GM10266 (cell line): Measurements from ENCODE around the gene DPH2.

Experiments used
- DNase-seq: peaks from one replicate; pipeline ENCODE4 v3.0.0; 2012; ENCODE audit errors: extremely low spot score
- CTCF ChIP-seq: IDR thresholded peaks from 2 replicates; pipeline ENCODE4 v1.5.1; 2012; ENCODE audit warnings: mild to moderate bottlenecking, low read depth; ENCODE audit not compliant: control insufficient read depth, insufficient read depth; ENCODE audit errors: missing control alignments

The DPH2 gene

GRCh38 chr1:43975249-43975961 lies 5.6 kb downstream of the DPH2 start:
- DNase-seq: peak; percentile 58
- TF ChIP-seq CTCF: no peak

GRCh38 chr1:43976045-43976444 lies 6.2 kb downstream of the DPH2 start:
- no peak for DNase-seq
- no peak for TF ChIP-seq CTCF

GRCh38 chr1:43976890-43977289 lies 7.1 kb downstream of the DPH2 start:
- no peak for DNase-seq
- no peak for TF ChIP-seq CTCF

- TF ChIP-seq CTCF: no peak
- DNase-seq: no peak
Observed at GRCh38 chr1:43977376-43978263, 7.8 kb downstream of the DPH2 start.

- no peak for DNase-seq
- TF ChIP-seq CTCF: no peak
Observed at GRCh38 chr1:43978264-43978550, 8.4 kb downstream of the DPH2 start.

GRCh38 chr1:43978551-43979260 lies 8.9 kb downstream of the DPH2 start, which contains the start of gene B4GALT2:
Gene B4GALT2, plus strand, starts transcription at chr1:43979210. Its CDS starts 1,951 bp downstream, at chr1:43981161.
- peak; percentile 91 for DNase-seq

More at GRCh38 chr1:43978551-43979260, 8.9 kb downstream of the DPH2 start, which contains the start of gene B4GALT2:
- no peak for TF ChIP-seq CTCF
